DMS 273 (cell line): ENCODE data around the gene ZNF469.

Experiments
- DNase-seq: peaks from one replicate; lab custom pipeline; 2025; ENCODE audit not compliant: unreplicated experiment; lab: John Stamatoyannopoulos, UW

The ZNF469 gene

GRCh38 chr16:88346680-88347505 is 35.9 kb upstream of the ZNF469 start:
- no peak for DNase-seq

DNA sequence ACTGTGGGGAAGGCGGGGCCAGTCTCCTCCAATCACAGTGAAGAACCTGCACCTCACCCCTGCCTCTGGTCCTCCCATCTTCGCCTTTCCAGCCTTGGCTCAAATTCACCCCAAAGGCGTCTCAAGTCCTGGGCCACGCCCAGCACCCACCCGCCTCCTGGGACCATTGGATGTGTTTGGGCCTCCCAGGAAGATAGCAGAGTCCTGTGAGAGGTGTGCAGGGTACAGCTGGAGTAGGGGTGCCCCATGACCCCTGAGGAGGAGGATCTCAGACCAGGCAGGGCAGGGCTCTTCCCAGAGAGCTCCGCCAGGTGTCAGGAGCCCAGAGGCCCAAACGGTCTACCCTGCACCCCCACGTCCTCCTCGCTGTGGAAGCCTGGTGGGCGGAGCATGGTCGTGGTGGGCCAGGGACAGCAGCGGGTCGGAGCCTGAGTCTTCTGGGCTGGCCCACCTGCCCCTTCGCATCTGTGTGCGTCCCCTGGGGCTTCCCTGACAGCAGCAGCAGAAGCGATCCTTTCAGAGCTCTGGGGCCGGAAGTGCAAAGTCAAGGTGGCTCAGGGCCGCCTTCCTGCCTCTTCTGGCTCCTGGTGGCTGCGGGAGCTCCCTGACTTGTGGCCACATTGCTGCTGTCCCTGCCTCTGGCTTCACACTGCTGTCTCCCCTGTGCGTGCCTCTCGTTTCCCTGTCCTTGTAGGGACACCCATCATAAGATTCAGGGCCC is 34.9 kb upstream of the ZNF469 start:
- no peak for DNase-seq

DNA sequence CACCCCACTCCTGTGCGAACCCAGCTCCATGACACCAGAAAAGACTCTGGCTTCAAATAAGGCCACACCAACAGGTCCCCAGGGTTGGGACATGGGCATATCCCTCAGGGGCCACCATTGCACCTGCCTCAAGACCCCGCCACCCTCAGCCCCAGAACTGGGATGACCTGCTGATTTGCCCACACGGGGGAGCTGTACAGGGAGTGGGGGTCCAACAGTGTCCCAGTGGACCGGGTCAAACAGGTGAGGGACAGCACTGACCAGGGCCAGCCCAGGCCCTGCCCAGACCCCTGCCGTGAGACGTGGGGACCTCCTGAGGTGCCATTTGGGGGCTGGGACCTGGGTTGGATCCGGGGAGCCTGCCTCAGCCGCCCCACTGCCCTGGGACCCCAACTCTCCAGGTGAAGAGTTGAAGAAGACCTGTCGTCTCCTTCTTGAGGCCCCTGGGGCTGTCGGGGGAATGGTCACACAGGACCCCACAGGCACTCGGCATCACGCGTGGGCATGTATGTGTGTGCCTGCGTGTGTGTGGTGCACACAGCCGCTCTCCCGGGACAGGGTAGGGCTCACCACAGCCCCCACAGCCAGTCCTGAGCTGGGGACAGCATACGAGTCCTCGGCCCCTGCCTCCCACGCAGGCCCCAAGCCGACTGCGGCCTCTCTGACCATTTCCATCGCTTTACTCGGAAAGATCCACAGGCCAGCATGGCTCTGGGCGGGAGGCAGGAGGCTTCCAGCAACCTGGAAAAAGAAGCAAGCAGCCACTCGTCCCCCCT is 34.2 kb upstream of the ZNF469 start:
- no peak for DNase-seq

- DNase-seq: no peak
Measured at GRCh38 chr16:88349153-88349902, 33.4 kb upstream of the ZNF469 start.

GRCh38 chr16:88349903-88350900 is 32.6 kb upstream of the ZNF469 start:
- no peak for DNase-seq

DNA sequence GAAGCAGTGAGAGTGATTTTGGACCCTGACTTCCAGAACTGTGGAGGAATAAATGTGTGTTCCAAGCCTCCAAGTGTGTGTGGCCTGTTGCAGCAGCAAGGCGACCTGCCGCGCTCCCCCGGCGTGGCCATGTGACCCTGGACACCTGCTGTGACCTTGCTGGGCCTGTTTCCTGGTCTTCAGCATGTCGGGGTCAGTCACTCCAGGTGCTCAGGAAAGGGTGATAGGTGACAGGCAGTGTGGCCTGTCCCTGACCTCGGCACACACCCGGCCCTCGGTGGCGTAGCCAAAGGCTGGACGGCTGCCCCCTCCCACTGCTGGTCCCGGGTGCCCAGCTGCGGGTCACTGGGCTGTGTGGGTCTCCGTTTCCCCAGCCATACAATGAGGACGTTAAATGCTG is 31.8 kb upstream of the ZNF469 start:
- DNase-seq: no peak

GRCh38 chr16:88351491-88352101 is 31.2 kb upstream of the ZNF469 start:
- no peak for DNase-seq

DNA sequence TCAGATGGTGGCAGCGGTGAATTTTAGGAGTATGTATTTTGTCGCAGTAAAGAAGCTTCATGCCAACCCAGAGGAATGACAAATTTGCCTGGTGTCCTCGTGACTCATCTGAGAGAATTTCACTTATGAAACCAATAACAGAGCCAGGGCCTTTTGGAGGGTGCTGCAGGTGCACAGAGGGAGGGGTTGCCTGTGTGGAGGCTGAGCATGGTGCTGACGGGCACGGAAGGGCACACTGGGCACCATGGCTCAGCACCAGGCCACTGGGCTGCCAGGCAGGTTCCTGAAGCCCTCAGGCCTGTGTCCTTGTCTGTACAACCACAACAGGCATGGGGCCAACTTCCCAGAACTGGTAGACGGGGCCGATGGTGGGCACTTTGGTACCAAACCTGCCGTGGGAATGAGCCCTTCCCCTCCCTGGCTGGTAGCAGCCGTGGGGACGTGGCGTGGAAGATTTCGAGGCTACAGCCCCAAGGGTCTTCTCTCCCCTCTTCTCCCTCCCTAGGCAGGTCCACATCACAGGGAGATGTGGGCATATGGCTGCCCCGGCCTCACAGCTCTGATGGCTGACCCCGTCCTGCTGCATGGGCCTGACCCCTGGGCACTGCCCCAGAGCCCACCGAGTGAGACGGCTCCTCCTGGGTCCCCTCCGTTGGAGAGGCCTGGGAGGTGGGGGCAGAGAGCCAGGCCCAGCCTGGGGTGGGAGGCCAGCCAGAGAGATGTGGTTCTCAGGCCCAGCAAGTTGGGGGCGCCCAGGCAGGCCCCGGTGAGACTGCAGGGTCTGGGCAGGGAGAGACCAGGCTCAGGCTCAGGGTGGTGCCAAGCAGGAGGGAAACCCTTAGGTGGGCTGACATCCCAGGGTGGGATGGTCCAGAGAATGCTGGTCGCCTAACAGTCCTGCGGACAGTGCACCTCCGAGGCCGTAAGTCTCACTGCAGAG is 30.2 kb upstream of the ZNF469 start:
- DNase-seq: no peak

DNA sequence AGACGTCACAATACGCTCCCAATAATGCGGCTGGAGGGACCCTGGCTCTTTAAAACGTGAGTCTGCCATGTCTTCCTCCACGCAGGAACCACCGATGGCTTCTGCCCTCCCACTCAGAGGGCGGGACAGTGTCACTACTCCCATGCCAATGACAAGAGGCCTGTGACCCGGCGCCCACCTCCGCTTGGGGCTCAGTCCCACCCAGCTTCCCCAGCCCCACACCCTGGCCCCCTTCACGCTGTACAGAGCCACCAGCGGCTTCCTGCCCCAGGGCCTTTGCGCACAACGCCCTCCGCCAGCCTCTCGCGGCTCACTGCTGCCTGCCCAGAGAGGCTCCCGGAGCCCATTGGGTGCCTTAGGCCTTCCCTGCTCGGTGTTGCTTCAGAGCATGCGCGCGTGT is 29.5 kb upstream of the ZNF469 start:
- DNase-seq: no peak

DNA sequence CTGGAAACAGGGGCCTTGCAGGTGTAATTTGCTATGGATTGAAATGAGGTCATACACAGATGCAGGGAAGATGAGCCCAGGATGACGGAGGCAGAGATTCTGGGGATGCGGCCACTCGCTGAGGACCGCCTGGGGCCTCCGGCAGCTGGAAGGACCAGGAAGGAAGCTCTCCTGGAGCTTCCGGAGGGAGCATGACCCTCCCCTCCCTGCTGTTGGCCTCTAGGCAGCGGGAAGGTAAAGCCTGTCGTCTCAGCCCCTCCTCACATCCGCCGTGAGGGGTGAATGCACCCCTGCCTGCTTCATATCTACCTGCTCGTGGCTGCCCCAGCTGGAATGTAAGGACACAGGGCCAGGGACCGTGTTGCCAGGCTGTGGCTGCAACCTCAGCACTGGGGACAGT is 29.1 kb upstream of the ZNF469 start:
- DNase-seq: no peak

DNA sequence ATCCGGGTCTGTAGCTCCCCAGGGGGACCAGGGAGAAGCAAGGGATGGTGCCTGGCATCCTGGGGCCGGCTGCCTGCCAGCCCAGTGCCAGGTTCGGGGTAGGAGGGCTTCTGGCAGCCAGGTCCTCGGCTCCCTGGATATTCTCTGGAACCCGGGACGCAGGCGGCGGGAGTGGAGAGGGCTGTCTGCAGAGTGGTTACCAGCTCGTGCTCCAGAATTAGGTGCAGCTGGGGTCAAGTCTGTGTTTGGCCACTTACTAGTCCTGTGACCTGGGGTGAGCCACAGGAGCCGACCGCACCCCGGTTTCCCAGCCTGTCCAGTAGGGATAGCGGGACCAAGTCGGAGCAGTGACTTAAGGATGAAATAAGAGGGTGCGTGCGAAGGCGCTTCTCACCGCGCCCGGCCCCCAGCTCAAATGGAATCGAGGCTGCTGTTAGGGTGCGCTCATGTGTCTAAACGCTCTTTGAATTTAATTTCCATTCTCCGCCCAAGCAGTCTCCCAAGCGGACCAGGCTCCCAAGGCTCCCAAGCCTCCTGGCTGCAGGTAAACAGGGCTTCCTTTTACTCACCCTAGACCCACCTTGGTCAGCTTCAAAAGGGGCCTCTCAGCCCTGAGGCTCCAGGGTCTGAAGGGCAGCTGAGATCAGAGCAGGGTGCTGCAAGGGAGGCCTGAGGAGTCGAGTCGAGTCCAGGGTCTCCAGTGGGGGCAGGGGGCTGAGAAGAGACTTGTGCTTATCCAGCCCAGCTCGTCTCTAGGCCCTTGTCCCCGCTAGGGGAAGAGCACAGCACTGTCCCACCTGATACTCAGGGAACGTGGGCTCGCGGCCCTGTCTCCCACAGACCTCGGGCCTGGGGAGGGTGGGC is 28.3 kb upstream of the ZNF469 start:
- no peak for DNase-seq

DNA sequence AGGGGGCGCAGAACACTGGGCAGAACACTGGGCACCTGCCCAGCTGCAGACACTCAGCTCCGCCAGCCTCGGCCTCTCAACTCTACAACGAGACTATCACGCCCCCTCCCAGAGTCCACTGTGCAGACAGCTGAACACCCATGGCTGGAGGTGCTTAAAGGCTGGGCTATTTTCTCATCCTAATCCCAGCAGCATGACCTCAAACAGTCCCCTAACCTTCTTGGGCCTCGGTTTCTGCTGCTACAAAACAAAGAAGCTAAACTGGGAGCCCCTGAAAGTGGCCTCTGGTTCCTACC is 27.7 kb upstream of the ZNF469 start:
- DNase-seq: no peak

DNA sequence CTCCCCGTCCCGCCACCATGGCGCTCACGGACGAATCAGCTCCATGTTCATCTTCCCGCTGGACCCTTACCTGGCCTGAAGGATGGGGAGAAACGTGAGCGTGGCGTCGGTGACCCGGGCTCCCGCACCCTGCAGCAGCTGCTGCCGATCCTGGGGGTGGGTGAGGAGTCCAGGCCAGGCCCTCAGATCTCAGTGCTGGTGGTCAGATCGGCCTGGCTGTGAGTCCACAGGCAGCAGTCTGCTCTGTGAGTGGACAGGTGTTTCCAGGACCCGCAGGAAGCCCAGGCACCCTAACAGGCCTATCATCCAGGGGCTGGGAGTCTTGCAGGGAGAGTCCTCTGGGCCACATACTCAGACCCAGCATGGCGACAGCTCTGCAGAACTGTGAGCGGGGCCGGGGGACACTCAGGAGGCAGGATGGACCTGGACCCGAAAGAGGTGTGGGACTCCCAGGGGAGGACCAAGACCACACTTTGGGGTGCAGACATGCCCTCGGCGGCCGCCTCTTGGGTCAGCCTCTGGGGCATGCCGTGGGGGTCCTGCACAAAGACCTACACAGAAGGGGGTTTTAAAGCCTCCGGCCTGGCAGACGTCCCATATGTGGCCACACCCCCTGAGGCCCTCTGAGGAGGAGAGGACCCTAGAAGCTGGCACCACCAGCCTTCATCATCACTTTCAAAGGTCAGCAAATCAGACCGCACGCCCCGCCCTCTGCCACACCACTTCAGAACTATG is 27.2 kb upstream of the ZNF469 start:
- DNase-seq: no peak

GRCh38 chr16:88356124-88356726 is 26.5 kb upstream of the ZNF469 start:
- DNase-seq: no peak

DNA sequence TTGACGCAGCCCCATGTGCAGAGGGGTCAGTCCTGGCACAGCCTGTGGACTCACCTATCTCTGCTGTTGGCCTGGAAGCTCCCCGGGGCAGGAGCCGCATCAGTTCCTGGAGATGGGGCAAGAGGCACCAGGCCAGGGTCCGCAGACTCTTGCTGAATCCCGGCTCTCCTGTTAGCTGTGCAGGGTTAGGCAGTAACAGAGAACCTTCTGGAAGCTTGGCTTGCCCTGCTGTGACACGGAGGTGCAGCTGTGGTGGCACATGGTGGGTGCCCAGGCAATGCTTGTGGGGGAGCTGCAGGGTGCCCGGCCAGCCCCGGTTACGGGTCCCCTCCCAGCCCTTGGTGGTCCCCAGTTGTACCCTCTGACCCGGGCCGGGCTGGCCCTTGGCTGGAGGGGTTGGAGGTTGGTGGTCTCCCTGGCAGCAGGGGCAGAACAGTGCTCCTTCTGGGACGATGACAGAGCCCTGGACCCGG is 26.0 kb upstream of the ZNF469 start:
- DNase-seq: no peak

- DNase-seq: no peak
Measured at GRCh38 chr16:88357317-88358022, 25.3 kb upstream of the ZNF469 start.
